Motor neuron (in vitro differentiated cells): ENCODE data around the gene TKTL1. TPM values are rescaled to one million over a fixed set of nuclear protein-coding genes. Genes with fewer than 3 reads are reported as not detected.

Experiments
- ATAC-seq, 8 experiments: fragments of 200-7000 bp; cut with Tn5 transposase; replicated peaks in 6 of 8; 2 replicates each; pipeline ENCODE4 v1.8.0; 2021; ENCODE audit warnings: mild to moderate bottlenecking in 8 of 8, moderate library complexity in 8 of 8
- H3K27ac ChIP-seq, 2 donors: fragments of 250-450 bp; sonication (Bioruptor Pico); 2 replicates each; pipeline ENCODE4 v1.9.0; 2021; ENCODE audit warnings: antibody characterized with exemption in 2 of 2, mild to moderate bottlenecking in 2 of 2, moderate library complexity in 1 of 2
- H3K4me1 ChIP-seq, 2 donors: fragments of 250-450 bp; sonication (Bioruptor Pico); replicated peaks in 1 of 2; 2 replicates each; pipeline ENCODE4 v1.6.1; 2021; ENCODE audit warnings: antibody characterized with exemption in 2 of 2, mild to moderate bottlenecking in 2 of 2, moderate library complexity in 1 of 2
- H3K4me3 ChIP-seq, 5 donors: fragments of 250-450 bp; sonication (Bioruptor Pico); 2 replicates each; pipeline ENCODE4 v1.9.0; 2021; ENCODE audit warnings: antibody characterized with exemption in 5 of 5, mild to moderate bottlenecking in 5 of 5, moderate library complexity in 4 of 5
- WGBS, 10 experiments: fragments of 450-650 bp; shearing (Covaris generic); methylation state at CpG; one replicate each; pipeline ENCODE4 v1.0.0; 2022; 5-methylcytosine and 5-hydroxymethylcytosine counted together
- in situ Hi-C, 9 experiments: fragments of 400-800 bp; cut with MboI; loops; one replicate each; pipeline ENCODE4 v1.15.0; 2021; ENCODE audit warnings: low sequenced_read_pairs in 9 of 9, low pct_unique_long_range_greater_than_20kb in 2 of 9; ENCODE audit not compliant: unreplicated experiment in 9 of 9
- total RNA-seq, 8 experiments: library from RNA; unstranded; fragments of 300-600 nt; gene quantifications; 2 replicates each; pipeline versions ENCODE4 v1.2.3 to v1.2.4, GENCODE V29; 2022

The TKTL1 gene
- total RNA-seq, 8 experiments from 2014 or later: 1.2 to 13.5 (median 7.5) TPM; not detected in 3

DNA sequence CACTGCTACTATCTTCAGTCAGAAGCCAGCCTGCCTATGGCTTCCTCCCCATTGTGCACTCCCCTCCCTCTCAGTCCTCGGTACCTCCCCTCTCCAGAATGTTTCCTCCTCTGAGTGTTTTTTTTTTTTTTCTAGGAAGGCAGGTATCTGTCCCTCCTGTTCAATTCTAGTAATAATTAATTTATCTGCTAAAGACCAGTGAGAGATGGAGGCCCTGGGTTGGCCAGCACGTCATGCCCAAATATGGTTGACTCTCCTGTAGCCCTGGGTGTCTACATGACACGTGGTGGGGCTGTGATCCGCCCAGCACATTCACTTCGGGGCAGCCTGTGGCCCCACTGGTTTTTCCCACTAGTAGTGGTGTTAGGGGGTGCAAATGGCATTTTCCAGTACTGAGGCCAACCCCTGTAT, 77.0 kb downstream of the TKTL1 start:
- Histone ChIP-seq H3K4me1 (peaks cover 18 to 30% of the 10 kb centered on the region in 2 donors), H3K4me3 (no peak overlapping the region), H3K27ac (no peak overlapping the region)
- ATAC-seq: no peak
- WGBS, 10 experiments: 40% methylated on average over 1 of the region's 5 CpGs; no CpG with 5 or more reads in 9 of the 10 experiments
- in situ Hi-C loops: no loop called here

DNA sequence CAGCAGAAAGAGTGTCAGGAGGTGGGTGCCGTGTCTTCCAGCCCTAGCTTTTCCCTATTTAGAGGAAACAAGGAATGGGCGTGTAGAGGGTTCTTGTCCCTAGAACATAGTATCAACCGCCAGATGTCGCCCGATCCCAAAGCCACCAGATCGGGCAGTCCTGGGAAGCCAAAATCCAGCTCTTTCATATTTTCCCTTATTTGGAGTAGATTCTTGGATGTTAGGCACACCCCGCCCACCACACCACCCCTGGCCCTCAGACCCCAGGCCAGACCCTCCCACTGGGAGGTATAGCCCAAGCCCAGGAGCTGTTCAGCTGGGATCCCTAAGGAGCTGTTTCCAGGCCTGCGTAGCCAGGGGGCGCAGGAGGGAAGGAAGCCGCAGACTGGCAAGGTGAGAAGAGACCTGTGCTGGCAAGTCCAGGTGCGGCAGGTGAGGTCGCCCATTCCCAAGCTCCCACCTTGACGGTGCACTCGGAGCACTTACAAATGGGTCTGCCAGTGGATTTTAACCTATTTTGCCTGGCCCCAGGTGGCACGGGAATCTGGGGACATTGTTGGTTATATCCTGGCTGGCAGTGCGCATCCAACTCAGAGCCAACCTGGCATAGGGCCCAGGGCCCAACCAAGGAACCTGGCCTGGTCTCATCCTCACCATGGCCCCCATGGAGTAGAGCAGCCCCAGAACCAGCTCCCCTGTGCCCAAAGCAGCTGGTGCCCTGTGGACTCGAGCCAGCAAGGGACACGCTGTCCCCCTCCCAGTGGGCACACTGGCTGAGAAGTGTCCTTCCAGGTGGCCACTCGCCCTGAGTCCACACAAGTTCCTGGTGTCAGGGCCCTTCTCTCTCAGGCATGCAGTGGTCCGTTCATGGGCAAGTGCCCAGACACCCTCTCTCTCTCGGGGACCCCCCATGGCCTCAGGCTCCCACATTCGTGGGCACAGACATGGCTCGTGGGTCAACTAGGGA, 78.0 kb downstream of the TKTL1 start:
- peaks cover 20 to 30% of the 10 kb centered on the region in 2 donors for H3K4me1 ChIP-seq
- H3K4me3 ChIP-seq: peak overlapping the region; percentile 20 to 36 (median 29)
- ATAC-seq: peak in 4 of 8 experiments; percentile 1 to 11 (median 4)
- peak overlapping the region in 1 of 2 donors; percentile 8 for H3K27ac ChIP-seq
- WGBS, 10 experiments: 0% methylated on average over 1 of the region's 23 CpGs; no CpG with 5 or more reads in 9 of the 10 experiments
- in situ Hi-C loops: no loop called here

DNA sequence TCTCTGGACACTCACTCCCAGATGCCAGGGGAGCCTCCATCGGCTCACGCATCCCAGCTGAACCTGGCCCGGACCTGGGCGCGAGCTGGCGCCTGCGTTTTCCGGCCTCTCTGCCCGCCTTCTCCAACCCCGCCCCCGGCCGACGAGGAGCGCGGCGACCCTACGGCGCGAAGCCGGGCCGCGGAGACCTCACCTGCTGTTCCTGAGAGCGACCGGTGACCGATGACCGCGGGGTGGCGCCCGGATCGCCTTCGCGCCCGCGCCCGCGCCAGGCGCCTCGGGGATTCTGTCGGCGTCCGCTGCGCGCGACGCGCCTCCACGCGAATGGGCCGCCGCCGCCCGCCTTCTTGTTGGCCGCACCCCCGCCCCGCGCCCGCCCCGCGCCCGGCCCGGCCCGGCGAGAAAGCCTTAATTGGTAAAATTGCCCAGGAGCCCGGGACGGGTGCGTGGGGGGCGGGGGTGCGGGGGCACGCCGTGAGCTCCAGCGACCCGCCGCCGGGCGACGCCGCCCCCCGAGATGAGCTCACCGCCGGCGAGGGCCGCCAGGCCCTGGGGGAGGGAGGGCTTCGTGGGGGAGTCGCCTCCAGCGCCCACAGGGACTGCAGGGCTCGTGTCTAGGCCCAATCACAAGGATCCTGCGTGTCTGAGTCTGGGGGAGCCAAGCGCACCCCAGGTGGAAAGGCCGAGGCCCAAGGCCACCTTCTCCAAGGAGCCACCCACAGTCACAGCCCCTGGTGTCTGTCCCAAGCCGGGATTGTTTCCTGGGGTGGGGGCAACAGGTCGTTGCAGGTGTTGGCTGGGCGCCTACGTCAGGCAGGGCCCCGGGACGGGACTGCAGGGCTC, 78.9 kb downstream of the TKTL1 start, which contains the start of gene FLNA:
TSS of gene FLNA (minus strand) at position 322 of the 843 bp plus-strand sequence. CDS start 3,389 bp downstream, outside the sequence.
- no peak for ATAC-seq
- Histone ChIP-seq H3K4me1 (peaks cover 17 to 29% of the 10 kb centered on the region in 2 donors), H3K4me3 (peak within 1 kb of the TSS; percentile 20 to 36 (median 29)), H3K27ac (peak within 1 kb of the TSS in 1 of 2 donors; percentile 8)
- 40% methylated on average over 1 of the region's 95 CpGs; no CpG with 5 or more reads in 9 of the 10 experiments for WGBS, 10 experiments
- in situ Hi-C loops: no loop called here

DNA sequence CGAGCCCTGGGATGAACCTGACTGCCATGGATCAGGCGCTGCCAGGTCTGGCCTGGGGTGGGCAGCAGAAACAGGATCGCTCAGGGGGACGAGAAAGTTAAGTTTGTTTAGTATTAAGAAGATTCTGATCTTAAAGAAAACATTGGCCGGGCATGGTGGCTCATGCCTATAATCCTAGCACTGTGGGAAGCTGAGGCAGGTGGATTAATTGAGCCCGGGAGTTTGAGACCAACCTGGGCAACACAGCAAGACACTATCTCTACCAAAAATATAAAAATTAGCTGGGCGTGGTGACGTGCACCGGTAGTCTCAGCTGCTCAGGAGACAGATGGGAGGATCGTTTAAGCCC, 79.5 kb downstream of the TKTL1 start:
- Histone ChIP-seq H3K4me3 (peak overlapping the region in 1 of 5 donors; percentile 33), H3K4me1 (peaks cover 17 to 29% of the 10 kb centered on the region in 2 donors), H3K27ac (no peak overlapping the region)
- 72 to 85% (median 77%) methylated on average over 2 to 5 of the region's 10 CpGs; no CpG with 5 or more reads in 7 of the 10 experiments for WGBS, 10 experiments
- in situ Hi-C loops: no loop called here
- ATAC-seq: no peak

DNA sequence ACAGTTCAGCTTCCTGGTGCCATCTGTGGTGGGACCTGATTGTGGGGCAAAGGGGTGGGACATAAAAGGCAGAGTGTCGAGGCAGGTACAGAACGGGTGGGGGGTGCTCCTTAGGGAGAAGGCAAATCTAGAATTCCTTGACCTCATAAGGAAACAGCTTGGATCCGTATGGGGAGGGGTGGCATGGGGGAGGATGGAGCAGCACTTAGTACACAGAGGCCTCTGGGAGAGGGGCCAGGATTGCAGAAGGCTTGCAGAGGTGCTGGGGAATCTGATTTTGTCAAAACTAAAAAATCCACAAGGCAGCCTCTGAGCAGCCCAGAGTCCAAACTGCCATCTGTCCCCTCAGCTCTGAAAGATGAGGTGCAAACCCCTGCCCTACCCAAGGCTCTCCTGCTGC, 81.2 kb downstream of the TKTL1 start:
- no peak for ATAC-seq
- no peak overlapping the region for H3K27ac ChIP-seq
- H3K4me3 ChIP-seq: no peak overlapping the region
- in situ Hi-C loops: no loop called here
- peaks cover 26% of the 10 kb centered on the region in 2 donors for H3K4me1 ChIP-seq
- WGBS, 10 experiments: no CpG with 5 or more reads among the region's 3 CpGs

DNA sequence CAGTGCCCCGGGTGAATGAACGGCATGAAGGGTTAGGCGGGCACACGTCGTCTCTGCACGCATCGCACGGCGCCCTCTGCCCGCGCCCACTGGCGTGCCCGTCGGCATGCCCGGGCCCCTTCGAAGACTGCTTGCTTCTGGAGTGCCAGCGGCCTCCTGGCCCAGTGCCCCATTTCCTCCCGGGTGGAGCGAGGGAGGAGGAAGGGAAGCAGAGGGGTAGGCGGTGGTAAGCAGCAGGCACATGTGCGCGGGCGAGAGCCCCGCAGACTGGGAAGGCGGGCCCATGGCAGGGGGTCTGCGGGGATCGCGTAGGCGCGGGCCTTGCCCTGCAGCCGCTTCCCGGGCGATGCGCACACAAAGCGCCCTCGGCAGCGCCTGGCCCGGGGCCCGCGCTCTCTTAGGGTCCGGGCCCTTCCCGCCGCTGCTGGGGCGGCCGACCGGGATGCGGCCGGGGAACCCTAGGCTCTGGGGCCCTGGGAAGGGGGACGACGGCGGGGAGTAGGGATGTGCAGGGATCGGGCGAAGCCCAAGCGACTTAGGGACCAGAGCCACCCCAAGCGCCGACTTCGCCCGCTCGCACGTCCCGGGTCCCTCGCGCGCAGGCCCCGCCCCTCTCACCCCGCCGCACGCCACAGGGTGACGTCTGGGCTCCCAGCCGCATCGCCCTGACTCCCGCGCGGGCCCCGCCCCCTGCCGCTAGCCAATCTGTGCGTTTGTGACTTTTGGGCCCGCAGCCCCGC, 82.6 kb downstream of the TKTL1 start:
- ATAC-seq: peak in 5 of 8 experiments; percentile 0 to 11 (median 2)
- Histone ChIP-seq H3K4me3 (peak overlapping the region; percentile 41 to 50 (median 42)), H3K4me1 (peaks cover 18 to 19% of the 10 kb centered on the region in 2 donors), H3K27ac (peak overlapping the region; percentile 96 to 97)
- WGBS, 10 experiments: no CpG with 5 or more reads among the region's 79 CpGs
- in situ Hi-C loops: no loop called here

DNA sequence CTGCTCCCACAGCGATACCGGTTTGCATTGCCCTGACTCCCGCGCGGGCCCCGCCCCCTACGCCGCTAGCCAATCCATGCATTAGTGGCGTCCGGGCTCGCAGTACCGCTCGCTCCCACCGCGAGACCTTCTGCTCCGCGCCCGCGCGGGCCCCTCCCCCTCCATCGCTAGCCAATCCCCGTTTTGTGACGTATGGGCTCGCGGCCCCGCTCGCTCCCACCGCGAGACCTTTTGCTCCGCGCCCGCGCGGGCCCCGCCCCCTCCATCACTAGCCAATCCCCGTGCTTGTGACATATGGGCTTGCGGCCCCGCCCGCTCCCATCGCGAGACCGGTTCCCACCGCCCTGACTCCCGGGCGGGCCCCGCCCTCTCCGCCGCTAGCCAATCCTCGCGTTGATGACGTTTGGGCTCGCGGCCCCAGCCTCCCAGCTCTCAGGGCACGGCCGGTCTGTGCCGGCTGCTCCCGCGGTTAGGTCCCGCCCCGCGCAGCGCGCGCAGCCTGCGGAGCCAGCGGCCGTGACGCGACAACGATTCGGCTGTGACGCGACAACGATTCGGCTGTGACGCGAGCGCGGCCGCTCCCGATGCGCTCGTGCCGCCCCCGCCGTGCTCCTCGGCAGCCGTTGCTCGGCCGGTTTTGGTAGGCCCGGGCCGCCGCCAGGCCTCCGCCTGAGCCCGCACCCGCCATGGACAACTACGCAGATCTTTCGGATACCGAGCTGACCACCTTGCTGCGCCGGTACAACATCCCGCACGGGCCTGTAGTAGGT, 83.4 kb downstream of the TKTL1 start, which contains the start of gene EMD:
TSS of gene EMD (plus strand) at position 497 of the 770 bp plus-strand sequence. CDS start at position 687, 190 bp downstream.
- Histone ChIP-seq H3K4me3 (peak within 1 kb of the TSS; percentile 43 to 94 (median 82)), H3K4me1 (peaks cover 11 to 19% of the 10 kb centered on the region in 2 donors), H3K27ac (peak within 1 kb of the TSS; percentile 97)
- WGBS, 10 experiments: no CpG with 5 or more reads among the region's 103 CpGs
- in situ Hi-C loops: no loop called here
- peak; percentile 72 to 87 (median 84) for ATAC-seq

DNA sequence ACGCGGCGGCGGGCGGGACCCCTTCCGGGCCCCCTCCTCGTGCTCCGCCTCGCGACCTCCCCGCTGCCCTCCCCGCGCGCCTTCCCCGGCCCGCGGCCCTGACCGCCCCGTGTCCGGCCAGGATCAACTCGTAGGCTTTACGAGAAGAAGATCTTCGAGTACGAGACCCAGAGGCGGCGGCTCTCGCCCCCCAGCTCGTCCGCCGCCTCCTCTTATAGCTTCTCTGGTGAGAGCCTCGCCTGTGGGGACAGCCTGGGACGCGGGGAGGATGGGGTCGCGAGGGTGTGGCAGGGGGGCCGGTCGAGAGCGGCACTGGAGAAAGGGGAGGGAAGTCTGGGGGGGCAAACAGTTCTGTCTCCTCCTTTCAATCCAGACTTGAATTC, 84.0 kb downstream of the TKTL1 start:
- Histone ChIP-seq H3K4me3 (peak overlapping the region; percentile 42 to 94 (median 82)), H3K4me1 (peaks cover 12 to 19% of the 10 kb centered on the region in 2 donors), H3K27ac (peak overlapping the region; percentile 97)
- ATAC-seq: peak in 1 of 8 experiments; percentile 0
- 40% methylated on average over 1 of the region's 38 CpGs; no CpG with 5 or more reads in 9 of the 10 experiments for WGBS, 10 experiments
- in situ Hi-C loops: no loop called here

Other genes starting within 250 kb of the TKTL1 start
- 10 to 100 TPM; 23.2 to 65.0 (median 25.3) TPM for gene MECP2, start 198.1 kb upstream of the TKTL1 start, total RNA-seq
- not detected for gene OPN1LW, start 151.6 kb upstream of the TKTL1 start, total RNA-seq
- gene OPN1MW, start 113.2 kb upstream of the TKTL1 start, total RNA-seq: not detected
- not detected for gene OPN1MW2, start 76.0 kb upstream of the TKTL1 start, total RNA-seq
- under 1 TPM in 4 of 8 experiments, not detected in 4; 0.09 to 0.31 (median 0.21) TPM for gene OPN1MW3, start 38.2 kb upstream of the TKTL1 start, total RNA-seq
- gene TEX28, start 671 bp upstream of the TKTL1 start, total RNA-seq: not detected
- 100 to 1,000 TPM; 108 to 602 (median 190) TPM for gene FLNA, start 78.8 kb downstream of the TKTL1 start, total RNA-seq
- 10 to 100 TPM; 31.6 to 96.1 (median 64.8) TPM for gene EMD, start 83.5 kb downstream of the TKTL1 start, total RNA-seq
- 1,000 to 10,000 TPM; 1,839 to 5,261 (median 3,045) TPM for gene RPL10, start 102.6 kb downstream of the TKTL1 start, total RNA-seq
- 10 to 100 TPM in 5 of 8 experiments, 1 to 10 TPM in 3; 7.4 to 29.2 (median 10.9) TPM for gene DNASE1L1, start 113.5 kb downstream of the TKTL1 start, total RNA-seq
- gene TAFAZZIN, start 115.7 kb downstream of the TKTL1 start, total RNA-seq: 10 to 100 TPM in 7 of 8 experiments, 1 to 10 TPM in 1; 9.9 to 29.3 (median 16.6) TPM
- 100 to 1,000 TPM in 2 of 8 experiments, 10 to 100 TPM in 6; 67.6 to 164 (median 78.9) TPM for gene ATP6AP1, start 132.9 kb downstream of the TKTL1 start, total RNA-seq
- 100 to 1,000 TPM in 6 of 8 experiments, 10 to 100 TPM in 2; 59.0 to 379 (median 254) TPM for gene GDI1, start 141.4 kb downstream of the TKTL1 start, total RNA-seq
- gene FAM50A, start 148.3 kb downstream of the TKTL1 start, total RNA-seq: 100 to 1,000 TPM in 1 of 8 experiments, 10 to 100 TPM in 7; 52.4 to 127 (median 74.5) TPM
- gene PLXNA3, start 162.5 kb downstream of the TKTL1 start, total RNA-seq: 10 to 100 TPM in 7 of 8 experiments, 1 to 10 TPM in 1; 8.6 to 38.0 (median 22.3) TPM
- 10 to 100 TPM; 22.7 to 58.2 (median 33.9) TPM for gene LAGE3, start 183.5 kb downstream of the TKTL1 start, total RNA-seq
- gene UBL4A, start 190.8 kb downstream of the TKTL1 start, total RNA-seq: 10 to 100 TPM; 25.0 to 43.9 (median 30.1) TPM
- 10 to 100 TPM in 3 of 8 experiments, 1 to 10 TPM in 5; 5.2 to 20.3 (median 9.8) TPM for gene SLC10A3, start 194.8 kb downstream of the TKTL1 start, total RNA-seq
- gene FAM3A, start 220.4 kb downstream of the TKTL1 start, total RNA-seq: 10 to 100 TPM; 18.2 to 36.6 (median 22.6) TPM